HG03066 (cell line): ENCODE data around the gene ALPK1.

Experiments
- ATAC-seq: cut with Tn5 transposase; IDR thresholded peaks from one replicate; pipeline ENCODE4 v1.9.1; 2021; ENCODE audit warnings: low read depth; ENCODE audit not compliant: unreplicated experiment

ALPK1 gene

DNA sequence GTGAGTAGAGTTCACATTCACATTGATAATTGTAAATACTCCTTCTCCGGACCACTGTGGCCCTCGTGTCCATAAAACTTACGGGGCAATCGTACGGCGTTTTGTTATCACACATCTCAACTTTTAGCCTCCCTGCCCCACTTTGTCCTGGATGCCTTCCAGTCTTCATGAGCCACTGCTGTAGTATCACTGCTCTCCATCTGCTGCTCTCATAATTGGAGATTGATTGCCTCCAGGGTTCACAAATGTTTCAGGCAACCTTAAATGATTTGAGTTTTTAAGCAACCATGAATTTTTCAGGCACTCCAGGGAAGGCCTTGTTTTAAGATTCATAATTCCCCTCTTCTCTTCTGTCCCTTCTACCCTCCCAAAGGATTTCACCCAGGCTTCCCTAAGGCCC is 28.4 kb downstream of the ALPK1 start:
- ATAC-seq = no peak

DNA sequence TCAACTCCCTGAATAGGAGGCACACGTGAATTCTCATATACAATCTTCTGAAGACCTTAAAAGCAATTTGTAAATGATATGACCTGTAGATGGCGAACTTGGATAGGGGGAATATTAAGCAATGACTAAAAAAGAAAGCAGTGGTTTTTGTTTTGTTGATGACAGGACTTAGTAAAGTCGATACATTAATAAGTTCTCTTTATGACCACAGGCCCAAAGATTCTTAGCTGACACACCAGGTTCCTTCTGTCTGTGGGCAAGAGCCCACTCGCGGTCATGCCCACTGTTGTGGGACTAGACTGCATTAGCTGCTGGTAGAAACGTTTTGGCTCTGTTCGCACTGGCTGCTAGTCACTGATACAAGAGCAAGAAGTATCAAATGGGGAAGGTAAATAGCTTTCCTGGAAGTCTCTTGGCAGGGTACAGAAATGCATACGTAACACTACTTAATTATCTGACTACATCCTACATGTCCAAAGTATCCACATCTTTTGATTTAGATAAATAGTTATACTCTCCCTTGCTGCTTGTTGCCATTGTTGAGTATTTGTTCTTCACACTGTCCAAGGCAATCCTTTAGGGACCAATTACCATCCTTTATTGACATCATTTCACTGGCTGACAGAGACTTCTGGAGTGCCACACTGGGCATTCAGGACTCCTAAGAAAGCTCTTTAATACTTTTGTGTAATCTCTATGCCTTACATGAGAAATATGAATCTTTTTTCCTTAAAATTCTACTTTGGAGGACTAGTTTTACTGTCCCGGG is 31.0 kb downstream of the ALPK1 start:
- peak; percentile 73 for ATAC-seq

DNA sequence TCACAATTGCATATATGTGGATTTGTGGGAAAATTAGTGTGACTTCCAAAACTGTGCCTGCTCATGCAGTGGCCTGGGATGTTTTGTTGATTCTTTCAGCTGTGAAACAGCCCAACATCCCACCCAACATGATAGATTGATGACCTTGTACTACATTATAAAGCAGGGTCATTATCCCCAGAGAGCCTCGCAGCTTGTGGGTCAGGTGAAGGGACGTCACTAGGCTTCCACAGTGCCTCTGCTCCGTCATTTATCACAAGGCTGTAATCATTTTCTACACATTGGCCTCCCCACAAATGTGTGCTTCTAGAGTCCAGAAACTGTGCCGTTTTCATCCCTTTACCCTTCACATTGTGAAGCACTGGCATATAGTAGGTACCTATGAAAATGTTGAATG is 31.6 kb downstream of the ALPK1 start:
- no peak for ATAC-seq

DNA sequence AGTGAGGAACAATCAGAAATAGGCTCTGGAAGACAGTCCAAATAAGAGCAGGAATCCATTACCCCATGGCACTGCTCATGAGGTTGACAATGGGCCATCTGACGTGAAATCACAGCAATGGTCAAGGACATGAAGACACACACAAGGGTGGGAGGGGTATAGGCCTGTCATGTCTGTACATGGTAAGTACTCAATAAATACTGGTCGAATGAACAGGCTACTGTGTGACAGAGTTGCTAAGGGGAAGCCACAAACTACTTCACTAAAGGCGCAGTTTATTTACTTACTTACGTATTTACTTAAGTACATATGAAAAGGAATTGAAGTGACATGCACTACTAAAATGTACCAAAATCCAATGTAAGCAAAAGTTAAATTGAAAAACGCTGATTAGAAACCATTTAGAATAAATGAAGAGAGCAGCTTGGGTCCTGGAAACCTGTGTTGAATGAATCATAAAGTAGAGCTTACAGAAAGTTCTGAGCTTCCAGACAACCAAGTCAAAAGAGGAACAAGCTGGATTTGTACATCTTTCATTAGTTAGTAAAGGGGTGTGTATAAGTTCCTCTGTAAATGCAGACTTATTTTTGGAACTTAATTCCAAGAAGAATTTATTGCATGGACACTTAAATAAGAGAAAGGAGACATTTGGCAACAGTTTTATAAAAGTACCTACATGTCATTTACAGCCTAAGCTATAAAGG is 32.7 kb downstream of the ALPK1 start:
- ATAC-seq = no peak

DNA sequence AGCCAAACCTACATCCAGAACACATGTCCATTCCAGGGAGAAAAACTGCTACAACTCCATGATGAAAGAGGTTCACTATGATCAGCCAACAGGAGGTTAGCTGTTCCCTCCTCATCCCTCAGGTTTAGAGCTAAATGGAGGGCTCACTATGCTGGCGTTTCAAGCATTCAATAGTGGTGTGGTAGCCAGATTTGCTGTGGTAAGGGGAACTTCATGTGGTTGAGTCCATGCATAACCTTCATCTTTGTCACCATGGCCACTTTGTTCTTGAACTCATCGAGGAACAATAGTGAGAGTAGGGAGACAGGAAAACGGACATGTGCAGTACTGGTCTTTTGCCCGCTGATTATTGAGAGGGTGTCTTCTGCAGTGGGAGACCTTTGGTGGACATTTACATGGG is 33.8 kb downstream of the ALPK1 start:
- ATAC-seq = no peak

DNA sequence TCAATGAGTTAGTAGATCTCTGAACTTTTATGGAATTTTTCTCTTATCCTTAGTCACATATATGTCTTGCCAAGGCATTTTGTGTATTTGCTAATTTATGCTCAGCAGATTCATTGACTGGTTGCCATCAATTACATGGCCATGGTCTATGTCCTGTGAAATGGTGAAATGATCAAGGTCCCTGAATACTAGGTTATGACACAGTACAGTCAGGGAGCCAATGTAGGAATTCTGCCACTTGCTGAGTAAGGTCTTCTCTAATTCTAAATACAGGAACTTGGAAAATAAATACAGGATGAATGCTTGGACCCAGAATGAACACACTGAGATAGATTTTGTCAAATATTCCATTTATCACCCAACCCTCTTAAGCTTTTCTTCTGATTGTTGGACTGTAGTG is 35.2 kb downstream of the ALPK1 start:
- ATAC-seq = no peak

DNA sequence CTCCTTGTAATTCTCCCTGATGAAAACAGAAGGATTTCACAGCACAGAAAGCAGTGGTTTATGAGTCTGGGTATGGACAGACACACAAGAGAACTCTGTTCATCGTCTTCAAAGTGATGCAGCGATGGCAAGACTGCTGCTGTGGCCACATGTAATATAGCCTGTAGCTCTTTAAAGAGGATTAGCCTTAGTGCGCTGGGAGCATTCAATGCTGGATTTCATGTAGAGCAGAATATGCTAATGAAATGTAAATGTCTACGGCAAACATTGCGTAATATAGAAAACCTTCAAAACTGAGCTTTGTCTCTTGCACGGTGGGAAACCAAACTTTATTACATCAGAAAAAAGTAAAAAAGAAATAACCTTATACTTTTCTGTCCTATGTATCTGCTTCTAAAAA is 42.9 kb downstream of the ALPK1 start:
- no peak for ATAC-seq

DNA sequence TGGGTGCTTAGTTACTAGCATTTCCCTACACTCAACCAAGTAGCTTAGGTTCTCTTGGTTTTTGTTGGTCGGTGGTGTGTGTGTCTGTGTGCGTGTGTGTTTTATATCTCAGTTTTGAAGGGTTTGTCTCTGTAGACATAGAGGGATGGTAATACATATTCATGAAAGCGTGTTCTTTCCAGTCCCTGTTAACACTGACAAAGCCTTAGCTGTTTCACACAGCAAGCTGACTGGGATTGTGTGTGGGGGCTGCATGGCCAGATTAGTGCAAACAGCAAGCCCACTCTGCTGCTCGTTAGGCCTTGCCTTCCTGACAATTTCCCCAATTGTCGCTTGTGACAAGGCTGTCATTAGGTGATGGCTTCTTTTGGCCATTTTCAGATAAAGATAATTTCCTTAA is 43.9 kb downstream of the ALPK1 start:
- ATAC-seq = no peak

DNA sequence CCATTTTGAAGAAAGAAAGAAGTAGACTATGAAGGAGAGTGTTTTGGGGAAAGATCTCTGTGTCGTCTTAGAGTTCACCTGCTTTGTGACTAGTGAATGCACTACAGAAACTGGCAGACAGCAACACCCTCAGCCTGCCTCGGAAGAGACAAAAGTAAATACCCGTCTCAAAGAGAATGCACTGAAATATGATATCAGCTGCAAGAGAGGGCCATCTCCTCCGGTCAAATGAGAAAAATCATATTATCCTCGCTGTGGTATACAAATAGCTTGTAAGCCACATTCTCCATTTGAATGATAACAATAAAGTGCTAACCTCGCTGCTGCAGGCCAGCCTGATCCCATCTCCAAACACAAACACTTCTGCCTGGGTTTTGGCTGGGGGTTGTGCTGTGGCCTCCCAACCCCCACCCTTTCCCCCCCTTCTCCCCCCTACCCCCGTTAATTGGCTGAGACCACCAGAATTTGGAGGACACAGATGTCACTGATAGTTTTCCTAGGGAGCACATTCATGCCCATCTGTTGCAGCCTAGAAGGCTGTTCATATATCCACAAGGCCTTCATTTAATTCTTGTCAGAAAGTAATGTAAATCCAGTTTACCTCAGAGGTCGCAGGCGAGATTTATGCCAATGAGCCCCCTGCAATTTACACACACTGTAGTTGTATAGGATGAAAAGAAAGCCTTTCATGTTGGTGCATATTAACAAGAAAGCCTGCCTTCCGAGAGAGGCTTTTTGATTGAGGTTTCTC is 46.3 kb downstream of the ALPK1 start:
- no peak for ATAC-seq

DNA sequence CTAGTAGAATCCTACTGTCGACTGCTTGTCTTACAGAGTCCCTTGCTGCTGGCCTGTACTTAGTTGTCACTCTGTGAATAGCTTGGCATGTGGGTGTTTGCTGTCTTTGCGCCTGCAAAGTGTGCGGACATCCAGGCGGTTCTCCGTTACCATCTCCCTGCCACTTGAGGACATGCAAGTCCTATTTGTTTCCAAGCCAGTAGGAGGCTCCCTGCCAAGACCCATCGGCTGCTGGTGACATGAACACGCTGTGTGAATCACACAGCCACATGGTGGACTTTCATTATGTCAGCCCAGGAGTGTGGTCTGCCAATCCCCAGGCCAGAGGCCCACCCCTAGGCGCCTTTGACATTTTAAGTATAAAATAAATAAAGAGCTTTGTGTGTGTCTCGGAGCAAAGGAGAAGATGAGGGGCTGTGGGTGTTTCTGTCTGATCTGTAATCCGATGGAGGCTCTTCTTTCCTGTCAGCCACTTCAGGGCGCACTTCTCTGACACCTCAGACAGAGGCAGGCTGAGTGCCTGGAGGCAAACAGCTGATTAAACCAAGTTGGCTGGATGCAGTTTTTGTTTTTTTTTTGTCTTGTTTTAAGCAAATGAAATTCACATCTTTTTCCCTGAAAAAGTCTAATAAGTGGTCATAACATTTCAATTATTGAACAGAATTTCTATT is 51.5 kb downstream of the ALPK1 start:
- no peak for ATAC-seq

DNA sequence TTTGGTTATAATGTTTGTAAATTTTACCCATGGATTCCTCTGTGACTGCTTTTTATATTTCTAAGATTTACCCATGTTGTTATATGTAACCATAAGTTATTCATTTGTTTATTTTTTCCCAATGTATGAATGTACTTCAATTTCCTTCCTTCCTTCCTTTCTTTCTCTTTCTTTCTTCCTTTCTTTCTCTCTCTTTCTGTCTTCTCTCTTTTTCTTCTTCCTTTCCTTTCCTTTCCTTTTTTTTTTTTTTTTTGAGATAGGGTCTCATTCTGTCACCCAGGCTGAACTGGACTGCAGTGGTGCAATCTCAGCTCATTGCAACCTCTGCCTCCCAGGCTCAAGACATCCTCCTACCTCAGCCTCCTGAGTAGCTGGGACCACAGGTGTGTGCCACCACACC is 55.6 kb downstream of the ALPK1 start:
- ATAC-seq = no peak

DNA sequence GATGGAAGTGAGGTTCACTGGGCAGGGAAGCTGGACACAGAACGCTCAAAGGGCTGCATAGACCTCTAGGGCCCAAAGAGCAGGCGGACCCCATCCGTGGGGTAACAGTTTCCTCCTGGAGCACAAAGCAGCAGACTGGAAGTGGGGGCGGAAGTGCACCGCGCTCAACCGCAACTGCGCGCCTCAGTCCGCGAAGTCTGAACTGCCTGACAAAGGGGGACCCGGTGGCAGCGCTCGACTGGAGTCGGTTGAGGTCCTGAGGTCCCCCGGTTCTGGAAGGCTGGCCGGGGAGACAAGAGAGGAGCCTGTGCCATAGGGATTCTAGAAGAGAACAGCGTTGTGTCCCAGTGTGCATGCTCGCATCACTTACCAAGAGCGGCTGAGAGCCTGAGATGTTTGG is 58.5 kb downstream of the ALPK1 start:
- ATAC-seq = no peak

DNA sequence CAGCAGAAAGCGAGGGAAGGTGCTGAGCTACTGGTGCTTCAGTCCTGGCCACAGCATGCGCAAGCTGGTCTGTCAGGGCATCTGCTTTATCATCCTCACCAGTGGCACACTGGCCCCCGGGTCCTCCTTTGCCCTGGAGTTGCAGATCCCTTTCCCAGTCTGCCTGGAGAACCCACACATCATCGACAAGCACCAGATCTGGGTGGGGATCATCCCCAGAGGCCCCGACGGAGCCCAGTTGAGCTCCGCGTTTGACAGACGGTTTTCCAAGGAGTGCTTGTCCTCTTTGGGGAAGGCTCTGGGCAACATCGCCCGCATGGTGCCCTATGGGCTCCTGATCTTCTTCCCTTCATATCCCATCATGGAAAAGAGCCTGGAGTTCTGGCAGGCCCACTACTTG is 60.3 kb downstream of the ALPK1 start:
- no peak for ATAC-seq

DNA sequence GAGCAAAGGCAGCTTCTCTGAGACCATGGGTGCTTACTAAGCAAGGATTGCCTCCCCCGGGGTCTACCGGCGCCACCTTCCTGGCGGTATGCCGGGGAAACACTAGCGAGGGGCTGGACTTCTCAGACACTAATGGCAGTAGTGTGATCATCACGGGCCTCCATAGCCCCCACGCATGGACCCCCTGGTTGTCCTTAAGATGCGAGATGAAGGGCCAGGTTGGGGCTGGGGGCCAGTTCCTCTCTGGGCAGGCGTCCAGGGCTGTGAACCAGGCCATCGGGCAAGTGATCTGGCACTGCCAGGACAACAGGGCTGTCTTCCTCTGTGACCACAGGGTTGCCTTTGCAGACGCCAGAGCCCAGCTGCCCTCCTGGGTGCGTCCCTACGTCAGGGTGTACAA is 60.7 kb downstream of the ALPK1 start:
- no peak for ATAC-seq

DNA sequence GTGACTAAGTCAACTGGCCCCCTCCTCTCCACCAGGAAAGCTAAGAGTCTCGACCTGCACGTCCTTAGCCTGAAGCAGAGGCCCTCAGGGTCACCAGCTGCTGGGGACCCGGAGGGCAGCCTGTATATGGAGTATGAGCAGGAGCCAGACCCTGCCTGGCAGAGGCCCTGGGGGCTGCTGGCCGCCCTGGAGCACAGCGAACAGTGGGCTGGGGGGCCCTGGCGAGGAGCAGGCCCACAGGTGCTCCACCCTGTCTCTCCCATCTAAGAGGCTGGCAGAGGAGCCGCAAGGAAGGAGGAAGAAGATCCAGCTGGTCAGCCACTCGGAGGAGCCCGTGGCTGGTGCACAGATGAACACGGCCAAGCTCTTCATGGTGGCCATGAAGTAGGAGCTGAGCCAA is 61.2 kb downstream of the ALPK1 start:
- ATAC-seq = no peak

DNA sequence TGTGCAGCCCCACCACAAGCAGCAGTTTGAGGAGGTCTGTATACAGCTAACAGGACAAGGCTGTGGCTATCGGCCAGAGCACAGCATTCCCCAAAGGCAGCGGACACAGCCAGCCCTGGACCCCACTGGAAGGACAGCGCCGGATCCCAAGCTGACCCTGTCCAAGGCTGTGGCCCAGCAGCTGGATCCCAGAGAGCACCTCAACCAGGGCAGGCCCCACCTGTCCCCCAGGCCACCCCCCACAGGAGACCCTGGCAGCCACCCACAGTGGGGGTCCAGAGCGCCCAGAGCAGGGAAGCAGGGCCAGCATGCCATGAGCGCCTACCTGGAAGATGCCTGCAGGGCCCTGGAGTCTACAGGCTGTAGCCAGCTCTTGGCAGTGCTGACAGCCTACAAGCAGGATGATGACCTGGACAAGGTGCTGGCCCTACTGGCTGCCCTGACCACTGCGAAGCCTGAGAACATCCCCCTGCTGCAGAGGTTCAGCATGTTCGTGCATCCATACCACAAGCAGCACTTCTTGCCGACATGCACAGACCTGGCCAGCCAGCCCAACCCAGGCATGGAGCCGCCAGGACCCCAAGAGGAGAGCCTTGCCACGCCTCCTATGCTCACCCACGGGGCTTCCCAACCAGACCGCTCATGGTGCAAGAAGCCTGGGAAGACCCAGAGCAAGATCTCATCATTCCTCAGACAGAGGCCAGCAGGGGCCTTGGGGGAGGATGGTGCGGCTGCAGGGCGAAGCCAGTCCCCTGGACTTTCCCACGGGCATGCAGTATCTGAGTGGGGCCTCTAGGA is 62.0 kb downstream of the ALPK1 start:
- ATAC-seq = no peak

DNA sequence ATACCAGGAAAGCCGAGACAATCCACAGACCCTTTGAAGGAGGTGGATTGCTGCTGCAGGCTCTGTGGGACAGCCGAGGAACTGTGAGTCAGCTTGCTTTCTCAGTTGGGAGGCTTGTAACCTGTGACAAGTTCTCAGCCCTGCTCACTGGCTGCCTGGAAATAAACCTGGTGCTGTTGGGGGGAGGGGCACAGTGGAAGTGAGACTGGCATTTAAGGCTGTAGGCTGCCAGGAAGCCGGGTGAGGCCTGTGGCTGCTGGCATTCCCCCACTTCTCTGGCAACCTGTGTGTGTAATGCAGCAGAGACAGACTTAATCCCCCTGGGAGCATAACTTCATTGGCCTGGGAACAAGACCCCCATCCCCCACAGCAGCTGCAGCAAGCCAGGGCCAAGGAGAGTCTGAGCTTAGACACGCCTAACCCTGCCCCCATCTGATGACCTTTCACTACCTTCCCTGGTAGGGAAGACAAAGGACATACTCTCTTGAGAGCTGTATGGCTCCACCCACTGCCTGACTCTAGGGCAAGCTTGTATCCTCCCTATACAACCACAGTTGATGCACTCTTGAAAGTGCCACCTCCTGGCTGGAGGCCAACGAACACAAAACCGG is 64.1 kb downstream of the ALPK1 start:
- no peak for ATAC-seq

DNA sequence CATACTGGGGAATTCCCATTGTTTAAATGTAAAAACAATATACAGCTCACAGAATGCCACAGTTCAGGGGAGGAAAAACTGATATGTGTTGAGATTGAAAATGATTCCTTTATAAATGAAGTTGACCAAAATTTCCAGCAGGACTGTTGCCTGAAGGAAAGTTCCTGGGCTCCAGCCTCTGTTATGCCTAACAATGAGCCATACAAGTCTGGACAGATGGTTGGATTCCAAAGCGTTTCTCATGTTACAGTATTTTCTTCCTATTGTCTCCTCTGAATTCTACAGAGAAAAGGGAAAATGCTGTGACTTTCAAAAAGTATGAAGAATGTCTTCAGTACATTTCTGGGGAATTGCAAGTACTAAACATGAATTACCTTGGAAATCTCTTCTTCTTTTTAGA is 73.3 kb downstream of the ALPK1 start:
- no peak for ATAC-seq

DNA sequence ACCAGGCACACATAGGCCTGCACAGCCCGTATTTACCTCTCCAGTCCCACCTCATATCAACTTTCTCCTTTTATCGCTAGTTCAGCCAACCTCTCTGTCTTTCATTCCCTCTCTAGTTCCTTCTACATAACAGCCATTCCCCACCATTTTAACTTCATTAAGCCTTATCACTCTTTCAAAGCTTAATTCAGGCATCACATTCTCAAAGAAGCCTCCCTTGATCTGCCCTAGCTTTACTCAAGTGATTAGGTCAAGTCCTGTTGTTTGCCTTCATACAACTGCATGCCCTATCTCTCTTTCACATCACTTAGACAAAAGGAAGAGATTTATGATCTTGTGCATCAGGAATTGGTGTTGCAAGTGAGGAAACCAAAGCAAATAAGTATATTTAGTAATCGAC is 74.2 kb downstream of the ALPK1 start:
- no peak for ATAC-seq

DNA sequence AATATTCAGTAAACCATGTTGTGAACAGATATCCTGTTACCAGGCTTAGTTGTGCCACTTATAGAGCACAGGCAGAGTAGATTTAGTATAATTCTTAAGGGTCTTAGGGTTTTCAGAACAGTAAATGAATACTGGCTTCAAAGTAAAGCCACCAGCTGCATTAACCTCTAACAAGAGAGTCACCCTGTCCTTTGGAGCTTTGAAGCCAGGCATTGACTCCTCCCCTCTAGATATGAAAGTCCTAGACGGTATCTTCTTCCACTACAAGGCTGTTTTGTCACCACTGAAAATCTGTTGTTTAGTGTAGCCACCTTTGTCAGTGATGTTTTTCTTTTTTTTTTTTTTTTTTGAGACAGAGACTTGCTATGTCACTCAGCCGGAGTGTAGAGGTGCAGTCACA is 77.7 kb downstream of the ALPK1 start:
- ATAC-seq = no peak
